ENCODE measurements around the gene AQP3. TPM values are rescaled to one million over a fixed set of nuclear protein-coding genes. Genes with fewer than 3 reads are reported as not detected.
A peak's percentile ranks its signal among the peaks of the same experiment; 100 is the strongest.

AQP3 gene
- total RNA-seq, 3 donors from 2014 or later = 2.6 to 8.3 (median 3.9) TPM

DNA sequence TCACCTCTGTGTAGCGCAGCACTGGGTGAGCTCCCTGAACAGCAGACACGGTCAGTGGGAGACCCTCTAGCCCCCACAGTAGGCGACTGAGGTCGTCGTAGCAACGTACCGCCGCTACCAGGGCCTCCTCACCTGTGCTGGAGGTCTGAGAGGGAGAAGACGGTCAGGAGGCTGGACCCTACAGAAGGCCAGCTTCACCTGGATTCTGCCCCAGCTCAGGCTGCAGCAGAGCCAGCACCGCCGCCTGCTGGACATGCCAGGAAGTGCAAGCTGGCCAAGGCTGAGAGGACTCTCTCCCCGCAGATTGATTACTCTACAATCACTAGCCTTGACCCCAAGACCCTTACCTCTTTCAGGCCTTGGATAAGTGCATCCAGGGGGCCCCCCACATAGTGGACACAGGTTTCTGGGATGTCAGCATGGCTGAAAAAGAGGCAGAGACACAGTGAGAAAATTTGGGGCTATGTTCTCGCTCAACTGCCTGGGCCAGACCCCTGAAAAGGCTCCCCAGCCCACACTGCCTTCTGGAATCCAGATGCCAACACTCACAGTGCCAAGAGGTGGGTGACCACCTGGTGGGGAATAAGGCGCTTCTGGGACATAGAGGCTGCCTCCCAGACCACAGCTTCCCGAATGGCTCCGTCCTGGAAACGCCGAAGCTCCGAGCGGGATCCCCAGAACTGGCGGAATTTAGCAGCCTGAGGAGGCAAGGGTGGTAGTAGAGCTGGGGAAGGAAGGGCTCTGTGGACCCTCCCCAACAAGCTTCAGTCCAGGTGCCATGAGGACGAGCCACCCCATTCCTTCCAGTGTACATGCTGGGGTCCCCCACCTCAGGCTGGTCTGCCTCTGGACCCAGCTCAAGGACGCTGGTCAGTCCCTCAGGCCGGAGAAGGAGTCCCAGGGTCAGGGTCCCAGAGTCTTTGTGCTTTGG lies 19.4 kb upstream of the AQP3 start:
- TF ChIP-seq CTCF (IDR thresholded peaks at IDR 0.05) = peak; percentile 96
- peak; percentile 70 to 85 (median 84) for DNase-seq
- intact Hi-C loops (cut with DNase I, micrococcal nuclease) = no loop called here
- Histone ChIP-seq H3K4me3 (no peak overlapping the region), H3K36me3 (ENCODE audit: low read depth) (peaks cover 15% of the 10 kb centered on the region), H3K9me3 (no peaks in the 10 kb centered on the region), H3K4me1 (ENCODE audit: low read depth) (no peaks in the 10 kb centered on the region)
- ATAC-seq = peak; percentile 90

- intact Hi-C loops (cut with DNase I, micrococcal nuclease) = no loop called here
- no peak for ATAC-seq
- H3K36me3 ChIP-seq (ENCODE audit: low read depth) = peaks cover 15% of the 10 kb centered on the region
- TF ChIP-seq CTCF (IDR thresholded peaks at IDR 0.05) = no peak
- no peaks in the 10 kb centered on the region for H3K9me3 ChIP-seq
- peak in 1 of 3 donors; percentile 40 for DNase-seq
- no peak overlapping the region for H3K4me3 ChIP-seq
- H3K4me1 ChIP-seq (ENCODE audit: low read depth) = no peaks in the 10 kb centered on the region
Measured at GRCh38 chr9:33465596-33466564, 18.5 kb upstream of the AQP3 start.

DNA sequence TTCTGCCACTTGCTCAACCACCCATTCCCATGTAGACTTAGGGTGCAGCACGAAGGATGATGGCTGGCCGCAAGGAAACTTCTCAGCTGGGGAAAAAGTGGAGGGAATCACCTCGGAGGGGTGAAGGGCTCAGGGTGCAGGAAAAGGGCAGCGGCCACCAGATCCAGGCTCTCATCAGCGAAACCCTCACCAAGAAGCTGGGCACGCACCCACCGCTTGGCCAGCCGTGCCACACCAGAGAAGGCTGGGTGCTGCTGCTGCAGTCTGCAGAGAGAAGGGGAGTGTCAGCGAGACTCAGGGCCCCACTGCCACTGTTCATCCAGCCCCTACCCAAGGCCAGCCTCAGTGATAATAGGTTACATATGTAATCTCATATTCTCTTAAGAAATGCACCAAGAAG lies 17.7 kb upstream of the AQP3 start:
- Histone ChIP-seq H3K36me3 (ENCODE audit: low read depth) (peaks cover 15% of the 10 kb centered on the region), H3K4me3 (no peak overlapping the region), H3K4me1 (ENCODE audit: low read depth) (no peaks in the 10 kb centered on the region), H3K9me3 (no peaks in the 10 kb centered on the region)
- no peak for ATAC-seq
- intact Hi-C loops (cut with DNase I, micrococcal nuclease) = no loop called here
- DNase-seq = peak in 1 of 3 donors; percentile 21
- TF ChIP-seq CTCF (IDR thresholded peaks at IDR 0.05) = no peak

- intact Hi-C loops (cut with DNase I, micrococcal nuclease) = no loop called here
- Histone ChIP-seq H3K36me3 (ENCODE audit: low read depth) (peaks cover 15% of the 10 kb centered on the region), H3K4me3 (no peak overlapping the region), H3K9me3 (no peaks in the 10 kb centered on the region), H3K4me1 (ENCODE audit: low read depth) (no peaks in the 10 kb centered on the region)
- DNase-seq = peak in 1 of 3 donors; percentile 33
- TF ChIP-seq CTCF (IDR thresholded peaks at IDR 0.05) = no peak
- ATAC-seq = no peak
Measured at GRCh38 chr9:33464045-33464636, 16.7 kb upstream of the AQP3 start.

GRCh38 chr9:33463151-33463550 lies 15.8 kb upstream of the AQP3 start:
- Histone ChIP-seq H3K4me1 (ENCODE audit: low read depth) (no peaks in the 10 kb centered on the region), H3K9me3 (no peaks in the 10 kb centered on the region), H3K36me3 (ENCODE audit: low read depth) (peaks cover 8% of the 10 kb centered on the region), H3K4me3 (no peak overlapping the region)
- ATAC-seq (no peak), DNase-seq (peak in 1 of 3 donors; percentile 40)
- TF ChIP-seq CTCF (IDR thresholded peaks at IDR 0.05) = no peak
- intact Hi-C loops (cut with DNase I, micrococcal nuclease) = no loop called here

Measured in mucosa of descending colon (tissue), 3 donors.